ENCODE data around the gene IFNA14. TPM values are rescaled to one million over a fixed set of nuclear protein-coding genes. Genes with fewer than 3 reads are reported as not detected.
"Not testable (repeated sequence)": the region's sequence is repeated elsewhere in the genome, so short reads cannot be mapped to it uniquely, and the experiment has no call there.

The IFNA14 gene
- total RNA-seq, 4 donors from 2014 or later: not detected

DNA sequence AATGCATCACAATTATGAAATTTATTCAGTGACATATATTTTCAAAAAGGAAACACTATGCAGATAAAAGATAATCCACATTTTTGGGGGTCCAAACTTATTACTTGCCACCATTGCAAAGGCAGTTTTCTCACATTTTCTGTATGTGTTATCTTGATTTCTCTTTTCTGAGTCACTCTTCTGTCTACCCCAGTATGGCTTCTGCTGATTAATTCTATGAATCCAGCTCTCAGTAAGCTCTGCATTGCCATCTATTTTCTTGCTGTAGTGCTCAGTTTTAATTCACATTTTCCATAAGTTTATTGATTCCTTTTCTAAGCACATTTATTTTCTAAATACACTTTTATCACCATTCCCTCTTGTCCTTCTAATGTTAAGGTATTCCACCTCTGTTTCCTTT lies 34.6 kb downstream of the IFNA14 start:
- Histone ChIP-seq H3K4me3 (no peak overlapping the region), H3K4me1 (no peaks in the 10 kb centered on the region), H3K27me3 (no peaks in the 10 kb centered on the region), H3K27ac (no peak overlapping the region), H3K9me3 (no peaks in the 10 kb centered on the region), H3K36me3 (no peaks in the 10 kb centered on the region)
- in situ Hi-C loops (cut with MboI; ENCODE audit: low sequenced_read_pairs in 4 of 4) (no loop called here), intact Hi-C loops (cut with DNase I; ENCODE audit: low total_unique reads) (no loop called here)
- TF ChIP-seq POLR2A (IDR thresholded peaks at IDR 0.05): no peak
- TF ChIP-seq, protein P1, sequence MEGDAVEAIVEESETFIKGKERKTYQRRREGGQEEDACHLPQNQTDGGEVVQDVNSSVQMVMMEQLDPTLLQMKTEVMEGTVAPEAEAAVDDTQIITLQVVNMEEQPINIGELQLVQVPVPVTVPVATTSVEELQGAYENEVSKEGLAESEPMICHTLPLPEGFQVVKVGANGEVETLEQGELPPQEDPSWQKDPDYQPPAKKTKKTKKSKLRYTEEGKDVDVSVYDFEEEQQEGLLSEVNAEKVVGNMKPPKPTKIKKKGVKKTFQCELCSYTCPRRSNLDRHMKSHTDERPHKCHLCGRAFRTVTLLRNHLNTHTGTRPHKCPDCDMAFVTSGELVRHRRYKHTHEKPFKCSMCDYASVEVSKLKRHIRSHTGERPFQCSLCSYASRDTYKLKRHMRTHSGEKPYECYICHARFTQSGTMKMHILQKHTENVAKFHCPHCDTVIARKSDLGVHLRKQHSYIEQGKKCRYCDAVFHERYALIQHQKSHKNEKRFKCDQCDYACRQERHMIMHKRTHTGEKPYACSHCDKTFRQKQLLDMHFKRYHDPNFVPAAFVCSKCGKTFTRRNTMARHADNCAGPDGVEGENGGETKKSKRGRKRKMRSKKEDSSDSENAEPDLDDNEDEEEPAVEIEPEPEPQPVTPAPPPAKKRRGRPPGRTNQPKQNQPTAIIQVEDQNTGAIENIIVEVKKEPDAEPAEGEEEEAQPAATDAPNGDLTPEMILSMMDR (IDR thresholded peaks at IDR 0.05 in 4 of 5, conservative IDR thresholded peaks at IDR 0.05 in 1 of 5): no peak
- DNase-seq: no peak
- ATAC-seq: no peak

DNA sequence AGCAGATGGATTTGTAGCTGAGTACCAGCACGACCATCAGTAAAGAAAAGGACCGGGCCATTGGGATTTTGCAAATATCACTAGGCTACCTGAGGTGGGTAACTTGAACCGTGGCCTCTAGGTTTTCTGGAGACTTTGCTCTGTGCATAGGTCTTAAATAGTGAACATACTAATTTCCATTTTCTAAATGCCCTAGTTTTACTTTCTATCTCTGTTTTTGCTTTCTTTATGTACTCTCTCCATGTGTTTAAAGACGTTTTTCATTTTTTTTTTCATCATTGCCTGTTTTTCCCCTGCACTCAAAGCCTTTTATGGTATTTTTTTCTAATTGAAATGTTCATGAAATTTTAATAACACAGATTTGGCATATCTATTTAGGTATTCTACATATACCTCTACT lies 37.7 kb downstream of the IFNA14 start, which contains the start of gene IFNA7:
Gene IFNA7 (minus strand): TSS at position 101 of the 400 bp plus-strand sequence. CDS start 40 bp downstream, at position 61.
- ATAC-seq; DNase-seq; H3K36me3 ChIP-seq; H3K27me3 ChIP-seq; in situ Hi-C loops (cut with MboI; ENCODE audit: low sequenced_read_pairs in 4 of 4); H3K4me3 ChIP-seq; intact Hi-C loops (cut with DNase I; ENCODE audit: low total_unique reads); H3K4me1 ChIP-seq; H3K27ac ChIP-seq; H3K9me3 ChIP-seq: not testable (repeated sequence)

DNA sequence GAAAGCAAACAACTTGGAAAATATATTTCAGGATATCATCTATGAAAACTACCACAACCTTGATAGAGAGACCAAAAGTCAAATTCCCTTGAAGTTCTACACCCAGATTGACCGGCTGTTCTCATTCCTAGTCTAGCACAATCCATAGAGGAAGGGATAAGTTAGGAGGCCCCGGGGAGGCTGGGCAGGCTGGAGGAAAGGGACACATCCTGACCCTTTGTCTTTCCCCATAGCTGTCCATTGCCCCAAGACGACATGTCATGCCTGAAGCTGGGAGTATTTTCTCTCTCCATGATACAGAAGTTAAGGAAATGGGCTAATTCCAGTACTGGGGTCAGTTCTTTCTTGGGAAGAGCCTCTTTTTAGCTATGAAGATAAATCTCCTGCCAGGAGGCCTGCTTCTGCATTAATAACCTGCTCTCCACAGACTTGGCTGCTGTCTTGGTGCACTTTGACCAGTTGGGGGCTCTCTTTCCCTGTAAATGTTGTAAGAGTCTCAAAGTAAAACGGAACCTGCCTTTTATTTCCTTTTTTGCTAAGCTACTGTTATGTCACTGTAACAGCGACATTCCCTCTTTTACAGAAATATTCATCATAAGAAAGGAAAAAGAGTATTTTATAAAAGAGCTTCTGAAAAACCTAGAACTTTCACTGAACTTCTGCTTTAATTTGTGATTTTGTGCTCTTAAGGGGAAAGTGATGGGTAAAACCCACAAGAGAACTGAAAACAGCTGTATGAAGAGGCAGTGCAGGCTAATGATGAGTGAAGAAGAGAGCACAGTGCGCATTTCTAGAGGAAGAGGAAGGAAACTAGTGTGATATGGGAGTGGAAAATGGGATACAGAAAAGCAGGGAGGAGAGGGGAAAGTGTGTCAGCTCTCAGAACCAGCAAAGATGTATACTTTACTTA lies 44.7 kb downstream of the IFNA14 start:
- H3K36me3 ChIP-seq; intact Hi-C loops (cut with DNase I; ENCODE audit: low total_unique reads); H3K4me1 ChIP-seq; H3K27ac ChIP-seq; H3K27me3 ChIP-seq; DNase-seq; in situ Hi-C loops (cut with MboI; ENCODE audit: low sequenced_read_pairs in 4 of 4); H3K9me3 ChIP-seq; H3K4me3 ChIP-seq: not testable (repeated sequence)
- peak in 1 of 2 donors; percentile 46 for ATAC-seq
- TF ChIP-seq, protein P1 (IDR thresholded peaks at IDR 0.05 in 4 of 5, conservative IDR thresholded peaks at IDR 0.05 in 1 of 5): peak in 1 of 5 experiments; percentile 15

Other genes with a start within 250 kb of the IFNA14 start
- gene HACD4, start 208.4 kb downstream of the IFNA14 start, total RNA-seq: under 1 TPM; 0.15 to 0.71 (median 0.44) TPM
- not detected for gene IFNB1, start 162.1 kb downstream of the IFNA14 start, total RNA-seq
- not detected for gene IFNW1, start 98.2 kb downstream of the IFNA14 start, total RNA-seq
- gene IFNA21, start 73.3 kb downstream of the IFNA14 start, total RNA-seq: not detected
- not detected for gene IFNA4, start 52.4 kb downstream of the IFNA14 start, total RNA-seq
- not detected for gene IFNA7, start 37.8 kb downstream of the IFNA14 start, total RNA-seq
- not detected for gene IFNA10, start 32.9 kb downstream of the IFNA14 start, total RNA-seq
- gene IFNA16, start 22.7 kb downstream of the IFNA14 start, total RNA-seq: not detected
- not detected for gene IFNA17, start 11.8 kb downstream of the IFNA14 start, total RNA-seq
- not detected for gene IFNA5, start 65.3 kb upstream of the IFNA14 start, total RNA-seq
- gene KLHL9, start 95.4 kb upstream of the IFNA14 start, total RNA-seq: 1 to 10 TPM; 5.2 to 8.2 (median 6.5) TPM
- gene IFNA6, start 110.9 kb upstream of the IFNA14 start, total RNA-seq: not detected
- gene IFNA13, start 128.1 kb upstream of the IFNA14 start, total RNA-seq: not detected
- gene IFNA2, start 145.4 kb upstream of the IFNA14 start, total RNA-seq: not detected
- not detected for gene IFNA8, start 169.1 kb upstream of the IFNA14 start, total RNA-seq
- gene IFNA1, start 200.4 kb upstream of the IFNA14 start, total RNA-seq: not detected
- gene IFNE, start 242.3 kb upstream of the IFNA14 start, total RNA-seq: not detected

Measured in gastrocnemius medialis (tissue), 4 donors.